Measurements from ENCODE around the gene TMTC1.

Gene TMTC1

GRCh38 chr12:29552324-29552927 lies 231.3 kb downstream of the TMTC1 start:
- H3K9me3 ChIP-seq (ENCODE audit: control insufficient read depth, low read length) = no peaks in the 10 kb centered on the region
- no peak overlapping the region for H3K14ac ChIP-seq (ENCODE audit: low read length in 2 of 2)
- H2BK120ac ChIP-seq (ENCODE audit: low read depth, low read length) = no peak overlapping the region
- H3K4me2 ChIP-seq (ENCODE audit: low read length, poor library complexity, severe bottlenecking) = no peak overlapping the region
- H2BK5ac ChIP-seq (ENCODE audit: low read depth, low read length, poor library complexity, severe bottlenecking) = no peak overlapping the region
- H3K23ac ChIP-seq (ENCODE audit: low read length in 2 of 2) = no peak overlapping the region
- no peak overlapping the region for H2AFZ ChIP-seq (ENCODE audit: low read depth, low read length)
- peak; percentile 63 for DNase-seq
- no peaks in the 10 kb centered on the region for H3K4me1 ChIP-seq (ENCODE audit: control insufficient read depth, insufficient read depth, low read depth, low read length)
- no peak overlapping the region for H3K18ac ChIP-seq (ENCODE audit: low read depth in 1 of 2, low read length in 2 of 2)
- H3K79me1 ChIP-seq (replicated peaks; ENCODE audit: low read length, poor library complexity, severe bottlenecking) = no peaks in the 10 kb centered on the region
- H3K36me3 ChIP-seq (ENCODE audit: control insufficient read depth in 1 of 2, insufficient read depth in 2 of 2, low read depth in 1 of 2, low read length in 2 of 2) = peaks cover 0 to 16% of the 10 kb centered on the region in 2 experiments
- H3K27ac ChIP-seq (ENCODE audit: low read length, poor library complexity, severe bottlenecking) = no peak overlapping the region
- no peak overlapping the region for H4K91ac ChIP-seq (ENCODE audit: low read length)
- no CpG with 5 or more reads among the region's 1 CpG for WGBS
- H2AK5ac ChIP-seq (ENCODE audit: low read length, severe bottlenecking) = no peak overlapping the region
- no peak overlapping the region for H2BK12ac ChIP-seq (ENCODE audit: low read length in 2 of 2)
- H3K4me3 ChIP-seq (ENCODE audit: insufficient read depth in 1 of 2, low read depth in 1 of 2, low read length in 2 of 2) = no peak overlapping the region
- no peak overlapping the region for H3K4ac ChIP-seq (ENCODE audit: low read depth in 1 of 2, low read length in 2 of 2)
- no peak overlapping the region for H2BK15ac ChIP-seq (ENCODE audit: low read depth, poor library complexity, severe bottlenecking)
- peaks cover 0 to 4% of the 10 kb centered on the region in 2 experiments for H3K27me3 ChIP-seq (ENCODE audit: control insufficient read depth in 1 of 2, insufficient read depth in 1 of 2, low read length in 2 of 2)
- H4K8ac ChIP-seq (ENCODE audit: low read length) = no peak overlapping the region
- H3K9ac ChIP-seq (ENCODE audit: low read length) = no peak overlapping the region

DNA sequence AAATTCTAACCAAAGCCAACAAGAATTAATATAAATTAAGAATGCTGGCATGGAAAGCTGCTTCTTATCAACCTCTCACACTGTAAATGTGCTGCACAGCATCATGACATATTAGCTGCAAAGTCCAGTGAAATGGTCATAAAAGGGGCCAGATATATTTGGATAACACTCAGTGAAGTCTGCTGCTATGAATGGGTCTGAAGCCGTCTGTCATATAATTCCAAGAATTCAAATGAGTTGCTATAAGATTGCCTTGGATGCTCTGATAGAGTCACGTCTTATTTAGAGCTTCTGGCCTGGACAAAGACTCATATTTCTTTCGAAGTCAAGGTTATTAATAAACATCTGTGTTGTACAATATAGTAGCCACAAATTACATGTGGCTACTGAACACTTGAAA lies 231.9 kb downstream of the TMTC1 start:
- H3K79me1 ChIP-seq (replicated peaks; ENCODE audit: low read length, poor library complexity, severe bottlenecking) = no peaks in the 10 kb centered on the region
- WGBS = 68% methylated on average over 3 of the region's 3 CpGs
- H3K27ac ChIP-seq (ENCODE audit: low read length, poor library complexity, severe bottlenecking) = no peak overlapping the region
- no peak overlapping the region for H4K91ac ChIP-seq (ENCODE audit: low read length)
- H2BK15ac ChIP-seq (ENCODE audit: low read depth, poor library complexity, severe bottlenecking) = no peak overlapping the region
- no peak overlapping the region for H3K14ac ChIP-seq (ENCODE audit: low read length in 2 of 2)
- peaks cover 0 to 4% of the 10 kb centered on the region in 2 experiments for H3K27me3 ChIP-seq (ENCODE audit: control insufficient read depth in 1 of 2, insufficient read depth in 1 of 2, low read length in 2 of 2)
- no peak overlapping the region for H4K8ac ChIP-seq (ENCODE audit: low read length)
- no peak overlapping the region for H2BK120ac ChIP-seq (ENCODE audit: low read depth, low read length)
- H3K36me3 ChIP-seq (ENCODE audit: control insufficient read depth in 1 of 2, insufficient read depth in 2 of 2, low read depth in 1 of 2, low read length in 2 of 2) = peaks cover 0 to 15% of the 10 kb centered on the region in 2 experiments
- no peak overlapping the region for H3K23ac ChIP-seq (ENCODE audit: low read length in 2 of 2)
- no peak overlapping the region for H2BK5ac ChIP-seq (ENCODE audit: low read depth, low read length, poor library complexity, severe bottlenecking)
- no peak for DNase-seq
- H3K4me1 ChIP-seq (ENCODE audit: control insufficient read depth, insufficient read depth, low read depth, low read length) = no peaks in the 10 kb centered on the region
- no peak overlapping the region for H3K9ac ChIP-seq (ENCODE audit: low read length)
- no peak overlapping the region for H3K4me2 ChIP-seq (ENCODE audit: low read length, poor library complexity, severe bottlenecking)
- H2BK12ac ChIP-seq (ENCODE audit: low read length in 2 of 2) = no peak overlapping the region
- H2AFZ ChIP-seq (ENCODE audit: low read depth, low read length) = no peak overlapping the region
- no peak overlapping the region for H3K18ac ChIP-seq (ENCODE audit: low read depth in 1 of 2, low read length in 2 of 2)
- no peak overlapping the region for H3K4me3 ChIP-seq (ENCODE audit: insufficient read depth in 1 of 2, low read depth in 1 of 2, low read length in 2 of 2)
- H3K9me3 ChIP-seq (ENCODE audit: control insufficient read depth, low read length) = no peaks in the 10 kb centered on the region
- H3K4ac ChIP-seq (ENCODE audit: low read depth in 1 of 2, low read length in 2 of 2) = no peak overlapping the region
- H2AK5ac ChIP-seq (ENCODE audit: low read length, severe bottlenecking) = no peak overlapping the region

- WGBS = 98% methylated on average over 2 of the region's 2 CpGs
These were observed 235.9 kb downstream of the TMTC1 start for GRCh38 chr12:29547864-29548263.

GRCh38 chr12:29547151-29547632 lies 236.6 kb downstream of the TMTC1 start:
- H2BK5ac ChIP-seq (ENCODE audit: low read depth, low read length, poor library complexity, severe bottlenecking) = no peak overlapping the region
- no peak overlapping the region for H2AFZ ChIP-seq (ENCODE audit: low read depth, low read length)
- peak; percentile 93 for DNase-seq
- no peak overlapping the region for H2AK5ac ChIP-seq (ENCODE audit: low read length, severe bottlenecking)
- no peak overlapping the region for H4K8ac ChIP-seq (ENCODE audit: low read length)
- H3K4me3 ChIP-seq (ENCODE audit: insufficient read depth in 1 of 2, low read depth in 1 of 2, low read length in 2 of 2) = peak overlapping the region in 1 of 2 experiments; percentile 13
- no peaks in the 10 kb centered on the region for H3K9me3 ChIP-seq (ENCODE audit: control insufficient read depth, low read length)
- H2BK120ac ChIP-seq (ENCODE audit: low read depth, low read length) = no peak overlapping the region
- H3K79me1 ChIP-seq (replicated peaks; ENCODE audit: low read length, poor library complexity, severe bottlenecking) = no peaks in the 10 kb centered on the region
- no peak overlapping the region for H4K91ac ChIP-seq (ENCODE audit: low read length)
- H3K18ac ChIP-seq (ENCODE audit: low read depth in 1 of 2, low read length in 2 of 2) = no peak overlapping the region
- H2BK12ac ChIP-seq (ENCODE audit: low read length in 2 of 2) = no peak overlapping the region
- H3K4me2 ChIP-seq (ENCODE audit: low read length, poor library complexity, severe bottlenecking) = no peak overlapping the region
- H3K9ac ChIP-seq (ENCODE audit: low read length) = peak overlapping the region; percentile 28
- no peaks in the 10 kb centered on the region for H3K36me3 ChIP-seq (ENCODE audit: control insufficient read depth in 1 of 2, insufficient read depth in 2 of 2, low read depth in 1 of 2, low read length in 2 of 2)
- no peak overlapping the region for H3K14ac ChIP-seq (ENCODE audit: low read length in 2 of 2)
- WGBS = no CpG with 5 or more reads among the region's 4 CpGs
- no peak overlapping the region for H3K23ac ChIP-seq (ENCODE audit: low read length in 2 of 2)
- H3K4ac ChIP-seq (ENCODE audit: low read depth in 1 of 2, low read length in 2 of 2) = no peak overlapping the region
- no peak overlapping the region for H3K27ac ChIP-seq (ENCODE audit: low read length, poor library complexity, severe bottlenecking)
- no peaks in the 10 kb centered on the region for H3K4me1 ChIP-seq (ENCODE audit: control insufficient read depth, insufficient read depth, low read depth, low read length)
- H3K27me3 ChIP-seq (ENCODE audit: control insufficient read depth in 1 of 2, insufficient read depth in 1 of 2, low read length in 2 of 2) = peaks cover 0 to 4% of the 10 kb centered on the region in 2 experiments
- H2BK15ac ChIP-seq (ENCODE audit: low read depth, poor library complexity, severe bottlenecking) = no peak overlapping the region

More at GRCh38 chr12:29547864-29548263, 235.9 kb downstream of the TMTC1 start:
- Histone ChIP-seq H4K8ac (ENCODE audit: low read length) (no peak overlapping the region), H2BK120ac (ENCODE audit: low read depth, low read length) (no peak overlapping the region), H3K14ac (ENCODE audit: low read length in 2 of 2) (no peak overlapping the region), H3K4me1 (ENCODE audit: control insufficient read depth, insufficient read depth, low read depth, low read length) (no peaks in the 10 kb centered on the region), H2BK15ac (ENCODE audit: low read depth, poor library complexity, severe bottlenecking) (no peak overlapping the region), H3K79me1 (replicated peaks; ENCODE audit: low read length, poor library complexity, severe bottlenecking) (no peaks in the 10 kb centered on the region), H3K27me3 (ENCODE audit: control insufficient read depth in 1 of 2, insufficient read depth in 1 of 2, low read length in 2 of 2) (peaks cover 0 to 4% of the 10 kb centered on the region in 2 experiments), H2BK5ac (ENCODE audit: low read depth, low read length, poor library complexity, severe bottlenecking) (no peak overlapping the region), H3K36me3 (ENCODE audit: control insufficient read depth in 1 of 2, insufficient read depth in 2 of 2, low read depth in 1 of 2, low read length in 2 of 2) (no peaks in the 10 kb centered on the region), H3K4me2 (ENCODE audit: low read length, poor library complexity, severe bottlenecking) (no peak overlapping the region), H3K9me3 (ENCODE audit: control insufficient read depth, low read length) (no peaks in the 10 kb centered on the region), H2AK5ac (ENCODE audit: low read length, severe bottlenecking) (no peak overlapping the region), H3K18ac (ENCODE audit: low read depth in 1 of 2, low read length in 2 of 2) (no peak overlapping the region), H3K9ac (ENCODE audit: low read length) (no peak overlapping the region), H3K4ac (ENCODE audit: low read depth in 1 of 2, low read length in 2 of 2) (no peak overlapping the region), H3K23ac (ENCODE audit: low read length in 2 of 2) (no peak overlapping the region), H3K27ac (ENCODE audit: low read length, poor library complexity, severe bottlenecking) (no peak overlapping the region), H2AFZ (ENCODE audit: low read depth, low read length) (no peak overlapping the region), H3K4me3 (ENCODE audit: insufficient read depth in 1 of 2, low read depth in 1 of 2, low read length in 2 of 2) (no peak overlapping the region), H2BK12ac (ENCODE audit: low read length in 2 of 2) (peak overlapping the region in 1 of 2 experiments; percentile 31), H4K91ac (ENCODE audit: low read length) (no peak overlapping the region)
- peak; percentile 21 for DNase-seq

Data from mesenchymal stem cell (in vitro differentiated cells and primary cell).